Fibroblast of skin of right biceps (primary cell): Measurements from ENCODE around the gene RTN4.

Experiments used
- DNase-seq: peaks from one replicate; pipeline ENCODE4 v3.0.0-alpha.2; 2013

RTN4 gene

GRCh38 chr2:55033076-55033742 is 17.0 kb downstream of the RTN4 start:
- DNase-seq, result no peak

- no peak for DNase-seq
These were observed 18.7 kb downstream of the RTN4 start for GRCh38 chr2:55031505-55031904.

- no peak for DNase-seq
These were observed 19.5 kb downstream of the RTN4 start for GRCh38 chr2:55030766-55031165.

- DNase-seq, result no peak
These were observed 21.2 kb downstream of the RTN4 start for GRCh38 chr2:55029098-55029497.

GRCh38 chr2:55027226-55027625 is 23.0 kb downstream of the RTN4 start:
- no peak for DNase-seq

- peak; percentile 33 for DNase-seq
These were observed 24.0 kb downstream of the RTN4 start for GRCh38 chr2:55026202-55026601.

GRCh38 chr2:55025627-55026026 is 24.6 kb downstream of the RTN4 start:
- DNase-seq, result no peak

- DNase-seq, result no peak
These were observed 25.2 kb downstream of the RTN4 start for GRCh38 chr2:55025082-55025481.

GRCh38 chr2:55022476-55022875 is 27.8 kb downstream of the RTN4 start:
- DNase-seq, result no peak

- peak; percentile 25 for DNase-seq
These were observed 30.6 kb downstream of the RTN4 start for GRCh38 chr2:55019526-55020258.

- DNase-seq, result no peak
These were observed 31.6 kb downstream of the RTN4 start for GRCh38 chr2:55018619-55019018.

GRCh38 chr2:55017880-55018279 is 32.4 kb downstream of the RTN4 start:
- DNase-seq, result no peak

- DNase-seq, result no peak
These were observed 32.8 kb downstream of the RTN4 start for GRCh38 chr2:55017428-55017827.

- peak; percentile 74 for DNase-seq
These were observed 35.0 kb downstream of the RTN4 start for GRCh38 chr2:55014962-55015939.

- no peak for DNase-seq
These were observed 36.3 kb downstream of the RTN4 start for GRCh38 chr2:55013936-55014335.

- no peak for DNase-seq
These were observed 37.4 kb downstream of the RTN4 start for GRCh38 chr2:55012672-55013484.

GRCh38 chr2:55011831-55012671 is 38.2 kb downstream of the RTN4 start:
- no peak for DNase-seq

- DNase-seq, result peak; percentile 39
These were observed 39.3 kb downstream of the RTN4 start for GRCh38 chr2:55010915-55011314.

- DNase-seq, result peak; percentile 64
These were observed 40.1 kb downstream of the RTN4 start for GRCh38 chr2:55010149-55010591.

GRCh38 chr2:55009277-55010060 is 40.8 kb downstream of the RTN4 start:
- no peak for DNase-seq

GRCh38 chr2:55006306-55006705 is 43.9 kb downstream of the RTN4 start:
- DNase-seq, result no peak
